Smooth muscle cell (in vitro differentiated cells): Measurements from ENCODE around the gene PROCR. TPM values are rescaled to one million over a fixed set of nuclear protein-coding genes. Genes with fewer than 3 reads are reported as not detected.
"Not testable (repeated sequence)": the region's sequence is repeated elsewhere in the genome, so short reads cannot be mapped to it uniquely, and the experiment has no call there.

Experiments used
- DNase-seq: peaks from one replicate; lab custom pipeline; 2025; ENCODE audit not compliant: unreplicated experiment; lab: John Stamatoyannopoulos, UW
- H2AFZ ChIP-seq: fragments of 200-600 bp; sonication (generic); 2 replicates; pipeline ENCODE4 v1.6.0; 2016; ENCODE audit warnings: antibody characterized with exemption, low read depth, mild to moderate bottlenecking
- H3F3A ChIP-seq: fragments of 200-600 bp; sonication (generic); 2 replicates; pipeline ENCODE4 v1.6.0; 2017; ENCODE audit warnings: antibody characterized with exemption, low read depth
- H3K27ac ChIP-seq: fragments of 200-600 bp; sonication (generic); 2 replicates; pipeline ENCODE4 v1.5.1; 2016; ENCODE audit warnings: low read depth, mild to moderate bottlenecking
- H3K27me3 ChIP-seq: fragments of 200-600 bp; sonication (generic); 2 replicates; pipeline ENCODE4 v1.6.1; 2016; ENCODE audit warnings: low read depth, mild to moderate bottlenecking
- H3K36me3 ChIP-seq: fragments of 200-600 bp; sonication (generic); 2 replicates; pipeline ENCODE4 v1.5.1; 2016; ENCODE audit warnings: low read depth
- H3K4me1 ChIP-seq: fragments of 200-600 bp; sonication (generic); 2 replicates; pipeline ENCODE4 v1.5.1; 2016; ENCODE audit warnings: low read depth
- H3K4me2 ChIP-seq: fragments of 200-600 bp; sonication (generic); 2 replicates; pipeline ENCODE4 v1.6.0; 2016; ENCODE audit warnings: mild to moderate bottlenecking
- H3K4me3 ChIP-seq: fragments of 200-600 bp; sonication (generic); 2 replicates; pipeline ENCODE4 v1.5.1; 2016; ENCODE audit warnings: mild to moderate bottlenecking
- H3K79me2 ChIP-seq: fragments of 200-600 bp; sonication (generic); 2 replicates; pipeline ENCODE4 v1.6.0; 2016; ENCODE audit warnings: low read depth, mild to moderate bottlenecking
- H3K9ac ChIP-seq: fragments of 200-600 bp; sonication (generic); 2 replicates; pipeline ENCODE4 v1.6.0; 2016; ENCODE audit warnings: low read depth
- H3K9me3 ChIP-seq: fragments of 200-600 bp; sonication (generic); replicated peaks from 2 replicates; pipeline ENCODE4 v1.5.1; 2016; ENCODE audit warnings: low read depth
- H4K20me1 ChIP-seq: fragments of 200-600 bp; sonication (generic); 2 replicates; pipeline ENCODE4 v1.6.0; 2016; ENCODE audit warnings: low read depth
- CTCF ChIP-seq: fragments of 200-600 bp; sonication (generic); IDR thresholded peaks from 2 replicates; pipeline ENCODE4 v1.5.1; 2017; ENCODE audit warnings: borderline replicate concordance, mild to moderate bottlenecking, antibody characterized with exemption; ENCODE audit not compliant: insufficient read depth, poor library complexity, severe bottlenecking
- WGBS: methylation state at CpG from one replicate; pipeline ENCODE4 v1.1.7; 2016; ENCODE audit warnings: low lambda C conversion rate; 5-methylcytosine and 5-hydroxymethylcytosine counted together
- polyA plus RNA-seq: library from polyadenylated mRNA; unstranded; fragments of >200 nt; fragmentation: Nextera tagmentation; extraction: Ambion mirVana; gene quantifications from 2 replicates; pipeline ENCODE4 v1.2.1, GENCODE V29; 2016
- total RNA-seq: library from RNA; depleted of rRNA; stranded (reverse); fragments of >200 nt; gene quantifications from 2 replicates; pipeline ENCODE4 v1.2.3, GENCODE V29; 2014

The PROCR gene
- total and polyA plus RNA-seq, 2 experiments from 2014 or later, result 4.8 to 5.4 TPM

- H3K4me3 ChIP-seq, H3K4me1 ChIP-seq, H3K27ac ChIP-seq, H3K9ac ChIP-seq, H4K20me1 ChIP-seq, H3K9me3 ChIP-seq, DNase-seq, H3K79me2 ChIP-seq, H3F3A ChIP-seq, H3K4me2 ChIP-seq, H3K27me3 ChIP-seq, H2AFZ ChIP-seq, H3K36me3 ChIP-seq: not testable (repeated sequence)
Observed at GRCh38 chr20:35164531-35164930, 7.3 kb upstream of the PROCR start.

DNA sequence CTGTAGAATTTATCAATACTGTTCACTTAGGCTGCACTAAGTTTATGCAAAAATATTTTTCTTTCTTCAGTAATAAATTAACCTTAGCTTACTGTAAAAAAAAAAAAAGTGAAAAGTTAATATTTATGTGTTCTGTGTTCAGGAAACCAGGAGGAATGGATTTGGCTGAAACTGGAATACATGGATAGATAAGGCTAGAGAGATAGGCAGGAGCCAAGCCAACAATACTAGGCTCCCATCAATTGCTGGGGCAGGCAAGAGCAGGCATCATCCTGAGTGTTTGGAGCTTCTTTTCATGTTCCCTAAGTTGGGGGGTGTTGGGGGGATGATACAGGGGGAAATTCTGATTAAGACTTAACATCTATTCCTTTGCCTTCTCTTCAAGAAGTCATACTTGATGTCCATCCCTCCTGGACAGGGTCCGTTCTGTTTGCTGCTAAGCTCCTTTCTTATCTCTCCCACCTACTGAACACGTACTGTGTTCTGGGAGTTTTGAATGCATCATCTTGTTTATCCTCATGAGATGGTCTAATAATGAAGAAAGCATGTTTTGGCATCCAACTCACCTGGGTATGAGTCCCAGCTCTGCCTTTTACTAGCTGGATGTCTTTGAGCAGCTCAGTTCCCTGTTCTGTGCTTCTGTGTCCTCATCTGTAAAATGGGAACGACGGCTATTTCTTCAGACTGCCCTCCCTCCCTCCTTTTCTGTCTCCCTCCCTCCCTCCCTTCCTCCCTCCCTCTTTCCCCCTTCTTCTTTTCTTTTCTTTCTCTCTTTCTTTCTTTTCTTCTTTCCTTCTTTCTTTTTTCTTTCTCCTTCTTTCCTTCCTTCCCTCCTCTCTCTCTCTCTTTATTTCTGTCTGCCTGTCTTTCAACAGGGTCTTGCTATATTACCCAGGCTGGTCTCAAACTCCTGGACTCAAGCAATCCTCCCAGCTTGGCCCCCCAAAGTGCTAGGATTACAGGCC, 6.4 kb upstream of the PROCR start:
- Histone ChIP-seq H3K4me3 (no peak overlapping the region), H3F3A (no peaks in the 10 kb centered on the region), H3K27ac (no peak overlapping the region), H3K4me1 (no peaks in the 10 kb centered on the region), H3K9ac (no peak overlapping the region), H3K79me2 (no peaks in the 10 kb centered on the region), H2AFZ (no peak overlapping the region), H3K27me3 (no peaks in the 10 kb centered on the region), H4K20me1 (no peaks in the 10 kb centered on the region), H3K36me3 (no peaks in the 10 kb centered on the region), H3K4me2 (no peak overlapping the region), H3K9me3 (no peaks in the 10 kb centered on the region)
- no peak for DNase-seq
- WGBS, result 79% methylated on average over 4 of the region's 4 CpGs
- no peak for TF ChIP-seq CTCF

DNA sequence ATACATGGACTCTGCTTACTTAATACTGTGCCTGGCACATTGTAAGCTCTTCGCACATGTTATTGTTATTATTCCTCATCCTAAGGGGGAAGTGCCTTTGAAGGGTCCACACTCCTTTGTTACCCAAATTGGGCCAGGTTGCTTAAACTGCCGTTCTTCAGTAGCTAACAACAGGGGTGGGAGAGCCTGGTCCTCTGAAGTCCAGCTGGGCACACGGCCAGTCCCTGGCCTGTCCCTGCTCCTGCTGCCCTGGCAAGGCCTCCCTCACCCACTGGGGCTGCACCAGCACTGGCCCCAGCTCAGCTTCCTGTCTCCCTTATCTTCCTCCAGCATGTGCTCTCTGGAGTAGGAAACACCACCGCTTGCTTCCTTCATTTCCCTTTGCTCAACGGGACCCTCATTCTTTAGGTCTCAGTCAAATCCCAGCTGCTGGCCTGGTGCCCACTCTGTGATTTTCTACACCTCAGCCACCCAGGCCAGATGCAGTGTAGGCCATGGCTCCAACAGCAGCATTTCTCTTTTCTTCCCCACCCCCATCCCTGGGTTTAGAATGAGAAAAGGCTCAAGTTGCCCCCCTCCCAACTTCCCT, 5.5 kb upstream of the PROCR start:
- Histone ChIP-seq H4K20me1 (no peaks in the 10 kb centered on the region), H3K27ac (no peak overlapping the region), H3K4me3 (no peak overlapping the region), H3F3A (no peaks in the 10 kb centered on the region), H2AFZ (no peak overlapping the region), H3K36me3 (no peaks in the 10 kb centered on the region), H3K4me2 (no peak overlapping the region), H3K79me2 (no peaks in the 10 kb centered on the region), H3K9me3 (no peaks in the 10 kb centered on the region), H3K4me1 (no peaks in the 10 kb centered on the region), H3K27me3 (no peaks in the 10 kb centered on the region), H3K9ac (no peak overlapping the region)
- 60% methylated on average over 5 of the region's 5 CpGs for WGBS
- TF ChIP-seq CTCF, result no peak
- no peak for DNase-seq

- no peaks in the 10 kb centered on the region for H3K9me3 ChIP-seq
- no peak overlapping the region for H3K27ac ChIP-seq
- H3F3A ChIP-seq, result peaks cover 9% of the 10 kb centered on the region
- H3K4me1 ChIP-seq, result peaks cover 5% of the 10 kb centered on the region
- no peak overlapping the region for H3K4me3 ChIP-seq
- no peaks in the 10 kb centered on the region for H3K36me3 ChIP-seq
- 100% methylated on average over 1 of the region's 1 CpG for WGBS
- H3K27me3 ChIP-seq, result no peaks in the 10 kb centered on the region
- DNase-seq, result no peak
- H4K20me1 ChIP-seq, result no peaks in the 10 kb centered on the region
- H2AFZ ChIP-seq, result no peak overlapping the region
- H3K4me2 ChIP-seq, result no peak overlapping the region
- no peak for TF ChIP-seq CTCF
- H3K9ac ChIP-seq, result no peak overlapping the region
- no peaks in the 10 kb centered on the region for H3K79me2 ChIP-seq
Observed at GRCh38 chr20:35167787-35168186, 4.1 kb upstream of the PROCR start.

GRCh38 chr20:35168701-35169409, 3.0 kb upstream of the PROCR start:
- H3K4me3 ChIP-seq, H3K36me3 ChIP-seq, H3K4me2 ChIP-seq, H3K4me1 ChIP-seq, H4K20me1 ChIP-seq, H3K79me2 ChIP-seq, DNase-seq, H3K9ac ChIP-seq, H3K9me3 ChIP-seq, H3K27me3 ChIP-seq, H2AFZ ChIP-seq, H3K27ac ChIP-seq: not testable (repeated sequence)
- H3F3A ChIP-seq, result peaks cover 12% of the 10 kb centered on the region
- 89% methylated on average over 4 of the region's 4 CpGs for WGBS
